Activated naive CD8-positive, alpha-beta T cell (primary cell): ENCODE results near the gene CTSO.

Experiments
- H3K27ac Mint-ChIP-seq: one replicate; pipeline ENCODE4 v1.8.0; 2021; ENCODE audit warnings: mixed read lengths
- H3K27me3 Mint-ChIP-seq: one replicate; pipeline ENCODE4 v1.8.0; 2021; ENCODE audit warnings: mixed read lengths
- H3K36me3 Mint-ChIP-seq: one replicate; pipeline ENCODE4 v1.8.0; 2021; ENCODE audit warnings: mixed read lengths
- H3K4me1 Mint-ChIP-seq: one replicate; pipeline ENCODE4 v1.8.0; 2021; ENCODE audit warnings: low read depth, mixed read lengths
- H3K4me3 Mint-ChIP-seq: one replicate; pipeline ENCODE4 v1.8.0; 2021; ENCODE audit warnings: mild to moderate bottlenecking, mixed read lengths
- H3K9me3 Mint-ChIP-seq: one replicate; pipeline ENCODE4 v1.8.0; 2021; ENCODE audit warnings: low read depth, mixed read lengths

CTSO gene

GRCh38 chr4:155953151-155954117, at the start of gene CTSO:
Gene CTSO, minus strand, starts transcription at chr4:155953866. Its CDS starts 19 bp downstream, at chr4:155953847.
- H3K4me3 Mint-ChIP-seq = peak within 1 kb of the TSS; percentile 96
- H3K9me3 Mint-ChIP-seq = no peaks in the 10 kb centered on the region
- H3K36me3 Mint-ChIP-seq = no peaks in the 10 kb centered on the region
- peaks cover 2% of the 10 kb centered on the region for H3K27me3 Mint-ChIP-seq
- peaks cover 28% of the 10 kb centered on the region for H3K4me1 Mint-ChIP-seq
- peak within 1 kb of the TSS; percentile 95 for H3K27ac Mint-ChIP-seq

GRCh38 chr4:156000491-156000890, 46.8 kb upstream of the CTSO start:
- no peaks in the 10 kb centered on the region for H3K36me3 Mint-ChIP-seq
- no peaks in the 10 kb centered on the region for H3K4me1 Mint-ChIP-seq
- H3K4me3 Mint-ChIP-seq = no peak overlapping the region
- no peaks in the 10 kb centered on the region for H3K9me3 Mint-ChIP-seq
- no peak overlapping the region for H3K27ac Mint-ChIP-seq
- H3K27me3 Mint-ChIP-seq = peaks cover 4% of the 10 kb centered on the region

- Mint-ChIP-seq H3K4me3 (no peak overlapping the region), H3K36me3 (no peaks in the 10 kb centered on the region)
Observed at GRCh38 chr4:155999725-156000124, 46.1 kb upstream of the CTSO start.

DNA sequence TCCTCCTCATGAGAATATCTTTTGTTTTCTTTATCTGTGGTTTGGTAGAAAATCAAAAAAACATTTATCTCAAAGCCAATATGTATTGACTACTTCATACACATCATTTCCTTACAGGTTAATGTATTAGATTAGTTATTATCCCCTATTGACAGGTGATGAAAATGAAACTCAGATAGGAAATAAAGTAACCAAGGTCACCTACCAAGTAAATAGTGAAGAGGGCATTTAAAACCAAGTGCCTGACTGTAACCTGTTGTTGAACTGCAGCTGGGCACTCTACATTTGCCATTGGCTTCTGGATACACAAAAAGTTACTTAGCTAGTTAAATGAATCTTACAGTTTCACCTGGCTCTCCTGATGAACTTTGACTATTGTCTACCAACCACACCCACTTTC, 41.4 kb upstream of the CTSO start:
- peaks cover 9% of the 10 kb centered on the region for H3K27me3 Mint-ChIP-seq
- H3K9me3 Mint-ChIP-seq = peaks cover 3% of the 10 kb centered on the region
- no peaks in the 10 kb centered on the region for H3K4me1 Mint-ChIP-seq
- H3K4me3 Mint-ChIP-seq = no peak overlapping the region
- no peak overlapping the region for H3K27ac Mint-ChIP-seq
- no peaks in the 10 kb centered on the region for H3K36me3 Mint-ChIP-seq

More at GRCh38 chr4:155999725-156000124, 46.1 kb upstream of the CTSO start:
- Mint-ChIP-seq H3K27me3 (peaks cover 4% of the 10 kb centered on the region), H3K4me1 (no peaks in the 10 kb centered on the region), H3K9me3 (no peaks in the 10 kb centered on the region), H3K27ac (no peak overlapping the region)

- H3K27ac Mint-ChIP-seq = no peak overlapping the region
- H3K36me3 Mint-ChIP-seq = no peaks in the 10 kb centered on the region
- H3K4me1 Mint-ChIP-seq = no peaks in the 10 kb centered on the region
- H3K27me3 Mint-ChIP-seq = peaks cover 1% of the 10 kb centered on the region
- peaks cover 4% of the 10 kb centered on the region for H3K9me3 Mint-ChIP-seq
- no peak overlapping the region for H3K4me3 Mint-ChIP-seq
Observed at GRCh38 chr4:155984106-155984797, 30.6 kb upstream of the CTSO start.

GRCh38 chr4:155982736-155983385, 29.2 kb upstream of the CTSO start:
- no peaks in the 10 kb centered on the region for H3K36me3 Mint-ChIP-seq
- no peaks in the 10 kb centered on the region for H3K4me1 Mint-ChIP-seq
- H3K27me3 Mint-ChIP-seq = peaks cover 1% of the 10 kb centered on the region
- peaks cover 8% of the 10 kb centered on the region for H3K9me3 Mint-ChIP-seq
- H3K4me3 Mint-ChIP-seq = no peak overlapping the region
- H3K27ac Mint-ChIP-seq = no peak overlapping the region

DNA sequence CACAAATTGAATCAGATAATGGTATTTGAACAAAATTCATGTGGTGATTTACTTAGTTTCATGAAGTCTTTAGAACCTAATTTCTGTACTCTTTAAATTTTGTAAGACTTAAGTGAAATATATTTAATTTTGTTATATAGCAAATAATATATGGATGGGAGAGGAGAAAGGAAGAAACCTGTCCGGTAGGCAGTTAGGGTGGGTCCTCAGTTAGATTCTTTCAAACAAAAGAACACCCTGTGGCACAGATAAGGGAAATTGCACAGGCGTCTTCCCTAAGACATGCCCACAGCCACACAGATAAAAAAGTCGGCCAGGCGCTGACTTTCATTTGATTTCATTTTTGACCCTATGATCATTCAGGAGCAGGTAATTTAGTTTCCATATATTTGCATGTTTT, 25.1 kb upstream of the CTSO start:
- no peak overlapping the region for H3K27ac Mint-ChIP-seq
- no peaks in the 10 kb centered on the region for H3K4me1 Mint-ChIP-seq
- H3K9me3 Mint-ChIP-seq = peaks cover 8% of the 10 kb centered on the region
- H3K4me3 Mint-ChIP-seq = no peak overlapping the region
- H3K36me3 Mint-ChIP-seq = no peaks in the 10 kb centered on the region
- H3K27me3 Mint-ChIP-seq = peaks cover 7% of the 10 kb centered on the region

DNA sequence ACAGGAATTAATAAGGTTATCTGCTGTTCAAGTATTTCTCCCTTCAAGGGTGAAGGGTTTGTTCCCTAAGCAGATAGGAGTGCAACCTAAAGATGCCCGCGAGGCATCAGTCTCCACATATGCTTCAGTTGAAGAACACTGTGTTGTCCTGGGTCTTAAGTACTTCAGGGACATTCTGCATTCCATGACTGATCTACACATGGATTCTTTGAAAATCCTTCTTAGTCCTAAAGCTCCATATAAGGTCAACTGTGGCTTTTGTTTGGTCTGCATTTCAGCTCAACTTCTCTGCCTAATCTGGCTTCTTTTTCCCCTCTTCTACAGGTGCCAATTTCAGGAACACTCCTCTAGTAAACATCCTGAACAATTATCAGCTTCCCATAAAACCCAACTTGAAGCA, 21.8 kb upstream of the CTSO start:
- Mint-ChIP-seq H3K27ac (no peak overlapping the region), H3K4me1 (no peaks in the 10 kb centered on the region), H3K27me3 (peaks cover 9% of the 10 kb centered on the region), H3K4me3 (no peak overlapping the region), H3K9me3 (peaks cover 8% of the 10 kb centered on the region), H3K36me3 (no peaks in the 10 kb centered on the region)

DNA sequence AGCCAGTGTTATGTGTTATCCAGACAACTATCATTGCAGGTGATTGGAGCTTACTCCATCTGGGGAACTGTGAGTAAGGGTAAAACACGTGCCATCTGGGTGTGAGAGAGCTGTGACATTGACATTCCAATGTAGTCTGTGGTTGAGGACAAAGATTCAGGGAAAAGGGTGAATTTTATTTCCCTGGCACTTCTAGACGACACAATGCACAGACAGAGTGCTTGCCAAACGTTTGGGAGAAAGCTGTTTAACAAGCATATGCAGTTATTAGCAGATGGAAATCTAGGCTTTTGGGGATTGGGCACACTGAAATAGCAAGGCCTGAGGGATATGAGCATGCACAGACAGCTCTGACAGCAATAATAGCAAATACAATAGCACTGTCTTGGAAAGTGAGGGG, 21.3 kb upstream of the CTSO start:
- Mint-ChIP-seq H3K36me3 (no peaks in the 10 kb centered on the region), H3K27ac (no peak overlapping the region), H3K4me1 (no peaks in the 10 kb centered on the region), H3K27me3 (peaks cover 11% of the 10 kb centered on the region), H3K9me3 (peaks cover 8% of the 10 kb centered on the region), H3K4me3 (no peak overlapping the region)

DNA sequence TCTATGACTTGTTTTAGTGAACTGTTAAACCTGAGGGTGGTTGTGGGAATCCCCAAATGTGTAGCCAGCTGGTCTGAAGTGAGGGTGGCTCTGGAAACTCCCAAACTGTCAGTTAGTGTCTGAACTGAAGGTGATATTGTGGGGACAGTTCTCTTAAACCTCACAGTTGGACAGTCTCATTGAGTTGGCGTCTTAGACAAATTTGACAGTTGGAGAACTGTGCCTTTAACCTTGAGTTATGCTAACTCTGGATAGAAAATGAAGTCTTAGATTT, 20.7 kb upstream of the CTSO start:
- Mint-ChIP-seq H3K27me3 (peaks cover 15% of the 10 kb centered on the region), H3K9me3 (peaks cover 6% of the 10 kb centered on the region), H3K36me3 (no peaks in the 10 kb centered on the region), H3K4me3 (no peak overlapping the region), H3K4me1 (no peaks in the 10 kb centered on the region), H3K27ac (no peak overlapping the region)

GRCh38 chr4:155973639-155974475, 20.2 kb upstream of the CTSO start:
- H3K9me3 Mint-ChIP-seq = peaks cover under 1% of the 10 kb centered on the region
- H3K27ac Mint-ChIP-seq = no peak overlapping the region
- no peak overlapping the region for H3K4me3 Mint-ChIP-seq
- no peaks in the 10 kb centered on the region for H3K36me3 Mint-ChIP-seq
- no peaks in the 10 kb centered on the region for H3K4me1 Mint-ChIP-seq
- H3K27me3 Mint-ChIP-seq = peaks cover 15% of the 10 kb centered on the region

- H3K36me3 Mint-ChIP-seq = no peaks in the 10 kb centered on the region
- no peaks in the 10 kb centered on the region for H3K4me1 Mint-ChIP-seq
- peaks cover 18% of the 10 kb centered on the region for H3K27me3 Mint-ChIP-seq
- no peak overlapping the region for H3K27ac Mint-ChIP-seq
- H3K4me3 Mint-ChIP-seq = no peak overlapping the region
- H3K9me3 Mint-ChIP-seq = no peaks in the 10 kb centered on the region
Observed at GRCh38 chr4:155972098-155972497, 18.4 kb upstream of the CTSO start.

DNA sequence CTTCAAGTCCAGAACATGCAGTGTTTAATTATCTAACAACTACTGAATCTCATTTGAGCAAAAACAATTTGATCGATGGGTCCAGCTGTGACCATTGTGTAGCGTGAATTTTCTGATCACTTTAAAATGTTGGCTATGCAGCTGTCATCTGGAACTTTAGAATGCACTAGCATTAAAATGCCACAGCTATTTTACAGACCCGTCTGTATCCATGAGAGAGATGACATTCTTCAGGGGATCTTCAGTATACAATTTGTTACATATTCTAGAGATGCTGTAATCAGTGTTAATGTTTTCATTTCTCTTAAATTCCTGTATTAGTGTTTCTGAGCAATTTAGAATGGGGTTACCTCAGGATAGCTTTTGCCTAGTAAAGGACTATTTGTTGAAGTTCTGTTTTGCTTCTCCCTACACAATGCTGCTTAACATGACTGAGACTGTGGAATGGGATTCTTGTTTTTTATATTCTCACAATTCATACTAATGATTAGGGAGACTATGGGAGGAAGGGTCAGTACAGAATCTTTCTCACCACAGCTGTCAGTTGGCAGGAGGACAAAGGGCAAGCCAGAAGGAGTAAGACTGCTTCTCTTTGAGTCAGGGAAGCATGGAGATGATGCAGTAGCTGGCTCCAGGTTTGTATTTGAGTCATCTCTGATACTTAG, 13.2 kb upstream of the CTSO start:
- Mint-ChIP-seq H3K27me3 (peaks cover 10% of the 10 kb centered on the region), H3K9me3 (no peaks in the 10 kb centered on the region), H3K27ac (no peak overlapping the region), H3K4me3 (no peak overlapping the region), H3K36me3 (no peaks in the 10 kb centered on the region), H3K4me1 (peaks cover 9% of the 10 kb centered on the region)

DNA sequence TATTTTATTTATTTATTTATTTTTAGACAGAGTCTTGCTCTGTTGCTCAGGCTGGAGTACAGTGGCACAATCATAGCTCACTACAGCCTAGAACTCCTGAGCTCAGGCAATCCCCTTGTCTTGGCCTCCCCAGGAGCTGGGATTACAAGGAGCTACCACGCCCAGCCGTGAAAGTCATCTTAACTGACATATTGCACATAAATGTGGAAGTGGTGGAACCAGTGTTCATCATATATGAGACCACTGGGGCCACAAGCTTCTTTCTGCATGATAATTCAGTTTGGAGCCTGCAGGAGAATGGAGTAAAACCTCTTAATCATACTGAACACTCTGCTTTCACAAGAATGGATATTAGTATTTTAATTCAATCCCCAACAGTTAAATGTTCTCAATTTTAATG, 12.5 kb upstream of the CTSO start:
- no peaks in the 10 kb centered on the region for H3K9me3 Mint-ChIP-seq
- no peak overlapping the region for H3K27ac Mint-ChIP-seq
- peaks cover 9% of the 10 kb centered on the region for H3K4me1 Mint-ChIP-seq
- peaks cover 10% of the 10 kb centered on the region for H3K27me3 Mint-ChIP-seq
- H3K36me3 Mint-ChIP-seq = no peaks in the 10 kb centered on the region
- H3K4me3 Mint-ChIP-seq = no peak overlapping the region
